SK-N-SH treated with all-trans-retinoic acid at 6 μM for 48 hours (cell line): ENCODE results near the gene MIOS.

Experiments used
- ARNTL ChIP-seq: fragments of 450-650 bp; formaldehyde crosslinking; IDR thresholded peaks from 2 replicates; pipeline ENCODE4 v1.5.0; 2020; ENCODE audit warnings: low read depth, mild to moderate bottlenecking, moderate library complexity, borderline replicate concordance
- ESRRG ChIP-seq: fragments of 250-450 bp; sonication (Bioruptor Pico); IDR thresholded peaks from 2 replicates; pipeline ENCODE4 v1.6.1; 2021; ENCODE audit warnings: mild to moderate bottlenecking
- PATZ1 ChIP-seq: fragments of 250-450 bp; sonication (Bioruptor Pico); IDR thresholded peaks from 2 replicates; pipeline ENCODE4 v1.8.0; 2020; ENCODE audit warnings: mild to moderate bottlenecking, moderate library complexity, borderline replicate concordance
- RARB ChIP-seq: fragments of 250-450 bp; sonication (Bioruptor Pico); IDR thresholded peaks from 2 replicates; pipeline ENCODE4 v1.8.0; 2021; ENCODE audit warnings: mild to moderate bottlenecking, moderate library complexity
- TCF4 ChIP-seq: fragments of 250-450 bp; sonication (Bioruptor Pico); IDR thresholded peaks from 2 replicates; pipeline ENCODE4 v1.8.0; 2021; ENCODE audit warnings: mild to moderate bottlenecking, moderate library complexity, borderline replicate concordance
- TOX ChIP-seq: fragments of 250-450 bp; sonication (Bioruptor Pico); IDR thresholded peaks from 2 replicates; pipeline ENCODE4 v1.8.0; 2021; ENCODE audit warnings: mild to moderate bottlenecking, moderate library complexity, borderline replicate concordance
- ZC3H10 ChIP-seq: fragments of 250-450 bp; sonication (Bioruptor Pico); IDR thresholded peaks from 2 replicates; pipeline ENCODE4 v1.5.1; 2021; ENCODE audit warnings: mild to moderate bottlenecking, moderate library complexity
- ZFP3 ChIP-seq: fragments of 250-450 bp; sonication (Bioruptor Pico); IDR thresholded peaks from 2 replicates; pipeline ENCODE4 v1.5.0; 2020; ENCODE audit warnings: mild to moderate bottlenecking, moderate library complexity
- ZNF565 ChIP-seq: fragments of 450-650 bp; formaldehyde crosslinking; conservative IDR thresholded peaks from 2 replicates; pipeline ENCODE4 v1.5.0; 2020; ENCODE audit warnings: low read depth, mild to moderate bottlenecking, moderate library complexity
- ZNF70 ChIP-seq: fragments of 450-650 bp; formaldehyde crosslinking; IDR thresholded peaks from 2 replicates; pipeline ENCODE4 v1.5.0; 2020; ENCODE audit warnings: mild to moderate bottlenecking, moderate library complexity
- ZNF8 ChIP-seq: fragments of 450-650 bp; formaldehyde crosslinking; IDR thresholded peaks from 2 replicates; pipeline ENCODE4 v1.5.0; 2020; ENCODE audit warnings: mild to moderate bottlenecking, moderate library complexity
- TF ChIP-seq, protein P1 (sequence below): fragments of 250-450 bp; sonication (Bioruptor Pico); IDR thresholded peaks from 2 replicates; pipeline ENCODE4 v1.8.0; 2021; ENCODE audit warnings: low read depth, mild to moderate bottlenecking, moderate library complexity, borderline replicate concordance

DNA sequence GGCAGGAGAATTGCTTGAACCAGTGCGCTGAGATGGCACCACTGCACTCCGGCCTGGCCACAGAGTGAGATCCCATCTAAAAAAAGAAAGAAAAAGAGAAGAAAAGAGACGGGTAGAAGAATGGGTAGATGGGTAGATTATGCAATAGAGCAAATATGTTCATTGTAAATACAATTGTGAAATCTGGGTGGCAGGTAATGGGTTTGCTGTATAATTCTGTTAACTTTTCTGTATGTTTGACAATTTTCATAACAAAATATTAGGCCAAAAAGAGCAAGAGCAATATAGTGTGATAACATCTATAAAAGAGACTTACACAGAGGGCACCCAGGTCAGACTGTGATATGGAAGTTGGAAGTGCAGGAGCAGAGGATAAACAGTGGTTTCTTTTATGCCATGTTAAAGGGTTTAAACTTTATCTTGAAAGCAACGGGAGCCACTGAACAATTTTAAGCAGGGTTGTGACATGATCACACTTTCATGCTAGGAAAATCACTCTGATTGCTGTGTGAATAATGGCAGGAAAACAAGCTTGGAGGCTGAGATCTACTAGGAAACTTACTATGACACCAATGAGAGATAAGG, 24.3 kb upstream of the MIOS start:
- no peak for TF ChIP-seq TOX
- TF ChIP-seq ARNTL (CRISPR knock-in tag), result no peak
- no peak for TF ChIP-seq ESRRG
- no peak for TF ChIP-seq RARB (CRISPR knock-in tag)
- TF ChIP-seq ZFP3 (CRISPR knock-in tag), result no peak
- TF ChIP-seq ZNF8 (CRISPR knock-in tag), result no peak
- TF ChIP-seq PATZ1 (CRISPR knock-in tag), result no peak
- no peak for TF ChIP-seq ZNF70 (CRISPR knock-in tag)
- no peak for TF ChIP-seq ZC3H10 (CRISPR knock-in tag)
- TF ChIP-seq, protein P1, sequence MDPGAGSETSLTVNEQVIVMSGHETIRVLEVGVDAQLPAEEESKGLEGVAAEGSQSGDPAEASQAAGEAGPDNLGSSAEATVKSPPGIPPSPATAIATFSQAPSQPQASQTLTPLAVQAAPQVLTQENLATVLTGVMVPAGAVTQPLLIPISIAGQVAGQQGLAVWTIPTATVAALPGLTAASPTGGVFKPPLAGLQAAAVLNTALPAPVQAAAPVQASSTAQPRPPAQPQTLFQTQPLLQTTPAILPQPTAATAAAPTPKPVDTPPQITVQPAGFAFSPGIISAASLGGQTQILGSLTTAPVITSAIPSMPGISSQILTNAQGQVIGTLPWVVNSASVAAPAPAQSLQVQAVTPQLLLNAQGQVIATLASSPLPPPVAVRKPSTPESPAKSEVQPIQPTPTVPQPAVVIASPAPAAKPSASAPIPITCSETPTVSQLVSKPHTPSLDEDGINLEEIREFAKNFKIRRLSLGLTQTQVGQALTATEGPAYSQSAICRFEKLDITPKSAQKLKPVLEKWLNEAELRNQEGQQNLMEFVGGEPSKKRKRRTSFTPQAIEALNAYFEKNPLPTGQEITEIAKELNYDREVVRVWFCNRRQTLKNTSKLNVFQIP, result no peak
- no peak for TF ChIP-seq TCF4 (CRISPR knock-in tag)
- TF ChIP-seq ZNF565, result no peak
